HepG2 (cell line): Measurements from ENCODE around the gene ACP5. TPM values are rescaled to one million over a fixed set of nuclear protein-coding genes. Genes with fewer than 3 reads are reported as not detected.

ENCODE experiments used
- ARID2 ChIP-seq: sonication (generic); formaldehyde crosslinking; IDR thresholded peaks from 2 replicates; pipeline ENCODE4 v1.8.1; 2022; ENCODE audit warnings: mild to moderate bottlenecking, missing genetic modification reagents, borderline replicate concordance
- CHD4 ChIP-seq: fragments of 200-600 bp; sonication (generic); IDR thresholded peaks from 2 replicates; pipeline ENCODE4 v1.7.0; 2017; ENCODE audit warnings: mild to moderate bottlenecking, low read length, borderline replicate concordance
- EP300 ChIP-seq, 3 experiments: sonication (generic) in 1 of 3; formaldehyde crosslinking in 1 of 3; IDR thresholded peaks; 2 replicates each; pipeline versions ENCODE4 v1.5.1 to v1.6.1; 2011 to 2020; ENCODE audit warnings: low read depth in 2 of 3, low read length in 2 of 3, borderline replicate concordance in 1 of 3, improper control_type of control experiment in 1 of 3, mild to moderate bottlenecking in 1 of 3, missing genetic modification reagents in 1 of 3, moderate library complexity in 1 of 3
- SAP130 ChIP-seq: IDR thresholded peaks from 2 replicates; pipeline ENCODE4 v1.6.1; 2016; ENCODE audit warnings: low read depth
- ZMYM3 ChIP-seq: sonication (generic); formaldehyde crosslinking; IDR thresholded peaks from 2 replicates; pipeline ENCODE4 v1.5.1; 2020; ENCODE audit warnings: mild to moderate bottlenecking, missing genetic modification reagents
- ZNF430 ChIP-seq: sonication (generic); formaldehyde crosslinking; IDR thresholded peaks from 2 replicates; pipeline ENCODE4 v1.9.0; 2021; ENCODE audit warnings: mild to moderate bottlenecking, missing genetic modification reagents
- ZNF629 ChIP-seq: sonication (generic); formaldehyde crosslinking; conservative IDR thresholded peaks from 2 replicates; pipeline ENCODE4 v1.5.0; 2020; ENCODE audit warnings: missing genetic modification reagents
- polyA plus RNA-seq, 8 experiments: library from polyadenylated mRNA; depleted of rRNA in 3 of 8; stranded (reverse) in 7 of 8; unstranded in 1 of 8; fragments of >200 nt; fragmentation: Illumina TruSeq in 4 of 8; extraction: Trizol in 4 of 8; gene quantifications; 2 replicates each; pipeline versions ENCODE4 v1.2.1 to v1.2.3, GENCODE V29; 2011 to 2016; ENCODE audit warnings: low read depth in 4 of 8, missing spikeins in 1 of 8, mixed read lengths in 1 of 8; ENCODE audit not compliant: insufficient read depth in 1 of 8
- total RNA-seq, 5 experiments: library from RNA; depleted of rRNA; stranded (reverse); fragments of >200 nt; fragmentation: Illumina TruSeq; extraction: Trizol; gene quantifications; 2 replicates each; pipeline ENCODE4 v1.2.3, GENCODE V29; 2016; ENCODE audit warnings: low read depth in 1 of 5
- TF ChIP-seq, protein P1 (sequence below): sonication (generic); formaldehyde crosslinking; IDR thresholded peaks from 2 replicates; pipeline ENCODE4 v1.5.0; 2020; ENCODE audit warnings: missing genetic modification reagents
- TF ChIP-seq, protein P2 (sequence below): sonication (generic); formaldehyde crosslinking; IDR thresholded peaks from 2 replicates; pipeline ENCODE4 v1.4.0; 2020; ENCODE audit warnings: low read depth, missing genetic modification reagents
- TF ChIP-seq, protein P3 (sequence below): sonication (generic); formaldehyde crosslinking; IDR thresholded peaks from 2 replicates; pipeline ENCODE4 v1.5.0; 2020; ENCODE audit warnings: mild to moderate bottlenecking, missing genetic modification reagents, moderate library complexity

The ACP5 gene
- total and polyA plus RNA-seq, 2 of the 13 experiments (the other 11 are each of a cell fraction or from before 2014, with no cell fraction given): 1.3 to 6.7 TPM

DNA sequence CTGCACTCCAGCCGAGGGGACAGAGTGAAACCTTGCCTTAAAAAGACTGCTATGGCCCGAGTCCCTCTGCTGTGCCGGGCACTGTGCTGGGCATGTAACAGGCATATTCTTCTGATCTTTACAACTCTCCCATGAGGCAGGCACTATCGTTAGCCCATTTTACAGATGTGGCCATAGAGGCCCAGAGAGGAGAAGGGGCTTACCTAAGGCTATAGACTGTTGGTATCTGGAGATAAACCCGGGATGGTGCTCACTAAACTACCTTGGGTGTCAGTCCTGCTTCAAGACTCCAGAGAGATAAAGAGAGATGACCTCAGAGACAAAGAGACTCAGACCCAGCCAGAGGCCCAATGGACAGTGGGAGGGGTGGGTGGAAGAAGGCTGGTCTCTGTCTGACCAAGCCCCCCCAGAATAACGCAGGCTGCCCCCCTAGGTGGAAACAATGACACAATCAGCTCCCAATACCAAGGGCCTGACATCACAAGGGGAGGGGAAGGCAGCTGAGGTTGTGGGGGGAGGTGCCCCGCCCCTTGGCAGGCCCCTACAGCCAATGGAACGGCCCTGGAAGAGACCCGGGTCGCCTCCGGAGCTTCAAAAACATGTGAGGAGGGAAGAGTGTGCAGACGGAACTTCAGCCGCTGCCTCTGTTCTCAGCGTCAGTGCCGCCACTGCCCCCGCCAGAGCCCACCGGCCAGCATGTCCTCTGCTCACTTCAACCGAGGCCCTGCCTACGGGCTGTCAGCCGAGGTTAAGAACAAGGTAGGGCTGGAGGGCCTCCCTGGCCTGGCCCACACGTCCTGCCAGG, 39.0 kb downstream of the ACP5 start, which contains the start of gene CNN1 (continued):
- TF ChIP-seq, protein P1, sequence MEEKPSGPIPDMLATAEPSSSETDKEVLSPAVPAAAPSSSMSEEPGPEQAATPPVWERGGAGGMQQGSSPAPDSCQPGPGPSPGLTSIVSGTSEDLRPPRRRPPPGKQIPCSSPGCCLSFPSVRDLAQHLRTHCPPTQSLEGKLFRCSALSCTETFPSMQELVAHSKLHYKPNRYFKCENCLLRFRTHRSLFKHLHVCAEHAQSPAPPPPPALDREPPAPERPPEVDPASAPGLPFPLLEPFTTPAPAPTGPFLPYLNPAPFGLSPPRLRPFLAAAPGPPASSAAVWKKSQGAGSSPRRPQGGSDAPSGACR (CRISPR knock-in tag): no peak
- 0 out of 2 replicates have a peak, but pooled peaks have one; percentile 53 for TF ChIP-seq CHD4
- TF ChIP-seq, protein P2, sequence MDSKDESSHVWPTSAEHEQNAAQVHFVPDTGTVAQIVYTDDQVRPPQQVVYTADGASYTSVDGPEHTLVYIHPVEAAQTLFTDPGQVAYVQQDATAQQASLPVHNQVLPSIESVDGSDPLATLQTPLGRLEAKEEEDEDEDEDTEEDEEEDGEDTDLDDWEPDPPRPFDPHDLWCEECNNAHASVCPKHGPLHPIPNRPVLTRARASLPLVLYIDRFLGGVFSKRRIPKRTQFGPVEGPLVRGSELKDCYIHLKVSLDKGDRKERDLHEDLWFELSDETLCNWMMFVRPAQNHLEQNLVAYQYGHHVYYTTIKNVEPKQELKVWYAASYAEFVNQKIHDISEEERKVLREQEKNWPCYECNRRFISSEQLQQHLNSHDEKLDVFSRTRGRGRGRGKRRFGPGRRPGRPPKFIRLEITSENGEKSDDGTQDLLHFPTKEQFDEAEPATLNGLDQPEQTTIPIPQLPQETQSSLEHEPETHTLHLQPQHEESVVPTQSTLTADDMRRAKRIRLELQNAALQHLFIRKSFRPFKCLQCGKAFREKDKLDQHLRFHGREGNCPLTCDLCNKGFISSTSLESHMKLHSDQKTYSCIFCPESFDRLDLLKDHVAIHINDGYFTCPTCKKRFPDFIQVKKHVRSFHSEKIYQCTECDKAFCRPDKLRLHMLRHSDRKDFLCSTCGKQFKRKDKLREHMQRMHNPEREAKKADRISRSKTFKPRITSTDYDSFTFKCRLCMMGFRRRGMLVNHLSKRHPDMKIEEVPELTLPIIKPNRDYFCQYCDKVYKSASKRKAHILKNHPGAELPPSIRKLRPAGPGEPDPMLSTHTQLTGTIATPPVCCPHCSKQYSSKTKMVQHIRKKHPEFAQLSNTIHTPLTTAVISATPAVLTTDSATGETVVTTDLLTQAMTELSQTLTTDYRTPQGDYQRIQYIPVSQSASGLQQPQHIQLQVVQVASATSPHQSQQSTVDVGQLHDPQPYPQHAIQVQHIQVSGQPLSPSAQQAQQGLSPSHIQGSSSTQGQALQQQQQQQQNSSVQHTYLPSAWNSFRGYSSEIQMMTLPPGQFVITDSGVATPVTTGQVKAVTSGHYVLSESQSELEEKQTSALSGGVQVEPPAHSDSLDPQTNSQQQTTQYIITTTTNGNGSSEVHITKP (CRISPR knock-in tag): peak; percentile 64; the same call in 1 of the 2 replicates
- no peak for TF ChIP-seq ZNF430 (CRISPR knock-in tag)
- peak; percentile 84 for TF ChIP-seq ZMYM3
- peak; percentile 95 for TF ChIP-seq ZNF629 (CRISPR knock-in tag)
- TF ChIP-seq ARID2 (CRISPR knock-in tag): no peak
- TF ChIP-seq, protein P3, sequence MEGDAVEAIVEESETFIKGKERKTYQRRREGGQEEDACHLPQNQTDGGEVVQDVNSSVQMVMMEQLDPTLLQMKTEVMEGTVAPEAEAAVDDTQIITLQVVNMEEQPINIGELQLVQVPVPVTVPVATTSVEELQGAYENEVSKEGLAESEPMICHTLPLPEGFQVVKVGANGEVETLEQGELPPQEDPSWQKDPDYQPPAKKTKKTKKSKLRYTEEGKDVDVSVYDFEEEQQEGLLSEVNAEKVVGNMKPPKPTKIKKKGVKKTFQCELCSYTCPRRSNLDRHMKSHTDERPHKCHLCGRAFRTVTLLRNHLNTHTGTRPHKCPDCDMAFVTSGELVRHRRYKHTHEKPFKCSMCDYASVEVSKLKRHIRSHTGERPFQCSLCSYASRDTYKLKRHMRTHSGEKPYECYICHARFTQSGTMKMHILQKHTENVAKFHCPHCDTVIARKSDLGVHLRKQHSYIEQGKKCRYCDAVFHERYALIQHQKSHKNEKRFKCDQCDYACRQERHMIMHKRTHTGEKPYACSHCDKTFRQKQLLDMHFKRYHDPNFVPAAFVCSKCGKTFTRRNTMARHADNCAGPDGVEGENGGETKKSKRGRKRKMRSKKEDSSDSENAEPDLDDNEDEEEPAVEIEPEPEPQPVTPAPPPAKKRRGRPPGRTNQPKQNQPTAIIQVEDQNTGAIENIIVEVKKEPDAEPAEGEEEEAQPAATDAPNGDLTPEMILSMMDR (CRISPR knock-in tag): 0 out of 2 replicates have a peak, but pooled peaks have one; percentile 2
- 0 out of 2 replicates have a peak, but pooled peaks have one; percentile 7 for TF ChIP-seq SAP130 (CRISPR knock-in tag)
- TF ChIP-seq EP300 (IDR thresholded peaks at IDR 0.05; ENCODE audit: low read depth in 2 of 2, low read length in 2 of 2): no peak
- no peak for TF ChIP-seq EP300 (CRISPR knock-in tag; IDR thresholded peaks at IDR 0.05; ENCODE audit: borderline replicate concordance)
